SW 1271 (cell line): ENCODE results near the gene KRTAP5-3.
"Not testable (repeated sequence)": the region's sequence is repeated elsewhere in the genome, so short reads cannot be mapped to it uniquely, and the experiment has no call there.

Experiments
- DNase-seq, 2 experiments: peaks; one replicate each; lab custom pipeline; 2025; lab: John Stamatoyannopoulos, UW

The KRTAP5-3 gene

DNA sequence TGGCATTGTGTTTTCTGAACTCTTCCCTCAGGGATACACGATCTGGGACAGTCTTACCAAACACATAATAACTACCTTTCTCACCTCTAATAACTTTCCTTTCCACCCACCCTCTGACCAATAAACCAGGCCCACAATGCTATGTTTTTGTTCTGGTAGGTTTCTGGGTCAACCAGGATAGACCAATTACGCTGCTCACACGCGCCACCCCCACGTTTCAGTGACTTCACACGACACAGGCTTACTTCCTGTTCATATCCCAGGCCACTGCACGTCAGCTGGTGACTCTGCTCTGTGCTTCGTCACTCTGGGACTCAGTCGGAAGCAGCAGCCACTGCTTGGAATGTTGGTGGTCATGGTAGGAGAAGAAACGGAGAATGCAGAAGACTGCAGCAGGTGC is 11.2 kb upstream of the KRTAP5-3 start:
- no peak for DNase-seq

DNA sequence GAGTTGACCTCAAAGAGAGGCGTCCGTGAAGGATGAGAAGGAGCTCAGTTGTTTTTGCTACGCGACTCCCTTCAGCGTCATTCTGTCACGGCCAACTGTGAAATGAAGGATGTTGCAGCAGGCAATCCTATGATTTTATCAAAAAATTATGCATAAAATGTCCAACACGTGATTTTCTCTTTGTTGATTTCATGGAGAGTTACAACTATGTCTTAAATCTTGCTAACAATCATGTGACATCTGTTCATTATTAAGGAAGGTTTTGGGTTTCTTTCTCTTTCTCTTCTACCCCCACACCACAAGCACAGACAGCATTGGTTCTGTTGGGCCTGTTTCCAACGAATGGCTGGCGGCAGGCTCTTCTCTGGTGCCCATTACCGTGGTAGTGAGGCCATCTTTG is 10.0 kb upstream of the KRTAP5-3 start:
- DNase-seq = no peak

DNA sequence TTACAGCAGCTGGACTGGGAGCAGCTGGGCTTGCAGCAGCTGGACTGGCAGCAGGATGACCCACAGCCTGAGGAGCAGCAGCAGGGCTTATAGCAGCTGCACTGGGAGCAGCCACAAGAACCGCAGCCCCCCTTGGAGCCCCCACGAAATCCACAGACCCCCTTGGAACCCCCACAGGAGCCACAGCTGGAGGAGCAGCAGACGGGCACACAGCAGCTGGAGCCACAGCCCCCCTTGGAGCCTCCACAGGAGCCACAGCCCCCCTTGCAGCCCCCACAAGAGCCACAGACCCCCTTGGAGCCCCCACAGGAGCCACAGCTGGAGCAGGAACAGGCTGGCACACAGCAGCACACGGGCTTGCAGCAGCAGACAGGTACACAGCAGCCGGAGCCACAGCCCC is 362 bp downstream of the KRTAP5-3 start:
- not testable (repeated sequence) for DNase-seq

DNA sequence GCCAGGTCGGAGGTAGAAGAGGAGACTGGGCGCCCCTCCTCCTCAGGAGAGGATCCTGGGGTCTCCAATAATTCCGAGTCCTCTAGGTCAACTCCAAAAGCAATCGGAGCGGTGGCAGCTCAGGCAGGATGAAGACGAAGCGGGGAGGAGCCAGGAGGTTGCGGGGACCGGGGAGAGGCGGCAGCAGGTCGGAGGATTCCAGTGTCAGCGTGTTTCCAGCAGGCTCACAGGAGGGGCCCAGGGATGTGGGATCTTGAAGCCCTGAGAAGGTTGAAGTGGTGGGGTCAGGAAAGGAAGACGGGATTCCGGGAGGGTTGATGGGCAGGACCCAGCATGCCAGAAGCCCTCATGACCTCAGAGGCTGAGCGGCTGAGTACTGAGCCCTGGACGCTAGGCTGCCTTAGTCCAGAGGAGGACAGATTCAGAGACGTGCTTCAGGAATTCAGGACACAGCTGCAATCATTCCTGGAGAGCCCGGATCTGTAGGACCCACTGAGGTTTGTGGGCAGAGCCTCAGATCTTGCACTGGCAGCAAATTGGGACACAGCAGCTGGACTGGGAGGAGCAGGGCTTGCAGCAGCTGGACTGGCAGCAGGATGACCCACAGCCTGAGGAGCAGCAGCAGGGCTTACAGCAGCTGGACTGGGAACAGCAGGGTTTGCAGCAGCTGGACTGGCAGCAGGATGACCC is 962 bp downstream of the KRTAP5-3 start:
- DNase-seq = not testable (repeated sequence)

DNA sequence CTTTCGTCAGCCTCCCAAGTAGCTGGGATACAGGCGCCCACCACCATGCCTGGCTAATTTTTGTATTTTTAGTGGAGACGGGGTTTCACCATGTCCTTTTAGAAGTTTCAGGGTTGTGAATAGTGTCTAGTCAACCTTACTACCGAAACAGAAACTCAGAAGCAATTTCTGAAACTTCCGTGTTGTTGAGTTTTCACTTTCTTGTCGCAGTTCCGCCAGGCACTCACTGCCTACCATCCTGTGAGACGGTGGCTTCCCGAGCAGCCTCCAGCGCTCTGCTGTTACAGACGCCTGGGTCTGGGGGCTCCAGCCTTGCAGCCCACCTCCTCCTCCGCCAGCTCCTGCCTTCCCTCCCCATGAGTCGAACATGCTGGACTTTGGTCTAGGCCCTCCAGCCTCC is 2.3 kb downstream of the KRTAP5-3 start:
- not testable (repeated sequence) for DNase-seq

DNA sequence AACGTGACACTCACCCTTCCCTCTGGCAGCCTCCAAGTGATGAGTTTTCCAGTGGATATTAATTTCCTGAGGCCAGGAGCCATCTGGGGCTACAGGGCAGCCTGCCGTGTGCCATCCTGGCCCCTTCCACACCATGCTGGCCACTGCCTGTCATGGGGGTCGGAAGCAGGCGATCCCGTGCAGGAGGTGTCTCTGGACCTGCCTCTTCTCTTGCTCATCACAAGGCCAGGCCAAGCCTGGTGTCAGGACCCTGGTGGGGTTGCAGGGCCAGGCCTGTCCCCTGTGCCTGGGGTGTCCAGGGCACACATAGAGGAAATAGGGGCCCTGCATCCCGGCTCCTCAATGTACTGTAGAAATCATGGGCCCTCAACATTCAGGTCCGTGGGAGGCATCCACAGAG is 3.6 kb downstream of the KRTAP5-3 start:
- no peak for DNase-seq

DNA sequence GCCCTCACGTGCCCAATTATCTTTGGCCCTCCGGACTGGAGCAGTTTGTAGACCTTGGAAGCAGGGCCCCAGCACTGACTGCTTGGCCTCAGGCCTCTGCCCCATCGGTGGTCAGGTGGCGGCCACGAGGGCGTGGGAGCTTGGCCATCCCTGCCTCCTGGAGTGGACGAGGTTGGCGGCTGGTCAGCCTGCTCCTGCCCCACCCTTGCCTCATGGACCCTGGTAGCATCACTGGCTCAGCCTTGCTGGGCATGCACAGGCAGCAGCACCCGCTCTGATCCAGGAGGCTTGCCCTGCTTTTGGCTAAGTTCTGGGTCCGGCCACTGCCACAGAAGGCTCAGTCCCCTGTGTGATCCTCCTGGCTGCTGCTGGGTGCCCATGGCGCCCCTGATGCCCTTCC is 4.1 kb downstream of the KRTAP5-3 start:
- no peak for DNase-seq

DNA sequence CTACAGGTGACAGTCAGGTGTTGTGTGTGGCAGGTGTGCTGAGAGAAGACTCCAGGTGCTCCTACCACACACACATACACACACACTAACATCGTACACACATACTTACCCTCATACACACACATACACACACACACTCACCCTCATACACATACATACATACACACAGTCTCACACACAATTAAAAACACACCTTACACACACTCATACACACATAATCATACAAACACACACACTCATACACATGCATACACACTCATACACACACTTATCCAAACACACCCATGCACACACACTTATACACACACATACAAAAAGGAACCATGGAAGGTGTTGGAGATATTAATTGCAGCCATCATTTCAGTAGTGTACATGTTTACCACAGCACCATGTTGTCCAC is 4.6 kb downstream of the KRTAP5-3 start:
- DNase-seq = no peak

DNA sequence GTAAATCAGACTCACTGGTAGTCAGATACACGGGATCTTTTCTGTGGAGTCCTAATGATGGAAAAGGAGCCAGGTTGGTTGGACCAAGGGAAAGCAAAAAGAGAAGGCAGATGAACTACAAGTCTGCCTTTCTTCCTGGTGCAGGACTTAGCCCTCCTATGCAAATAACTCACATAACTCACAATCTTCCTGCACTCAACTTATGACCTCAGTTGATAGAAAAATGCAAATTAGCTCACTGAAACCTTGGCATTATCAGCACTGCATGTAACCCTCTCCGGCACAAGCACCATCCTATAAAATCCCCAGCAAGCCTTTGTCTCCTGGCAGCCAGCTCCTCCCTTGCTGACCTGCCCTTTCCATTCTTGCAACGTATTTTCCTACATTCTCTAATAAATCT is 6.6 kb downstream of the KRTAP5-3 start:
- not testable (repeated sequence) for DNase-seq

DNA sequence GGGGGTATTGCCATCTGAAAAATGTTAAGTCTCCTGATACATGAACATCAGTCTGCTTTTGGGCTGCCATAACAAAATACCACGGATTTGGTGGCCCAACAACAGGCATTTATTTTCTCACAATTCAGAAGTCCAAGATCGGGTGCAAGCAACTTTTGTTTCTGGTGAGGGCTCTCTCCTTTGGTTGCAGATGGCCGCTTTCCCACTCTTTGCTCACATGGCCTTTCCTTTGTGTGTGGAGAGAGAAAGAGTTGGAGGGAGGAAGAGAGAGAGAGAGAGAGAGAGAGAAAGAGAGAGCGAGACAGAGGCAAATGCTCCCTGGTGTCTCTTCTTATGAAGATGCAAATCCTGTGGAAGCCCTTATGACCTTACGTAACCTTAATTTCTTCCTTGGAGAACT is 7.6 kb downstream of the KRTAP5-3 start:
- DNase-seq = no peak

DNA sequence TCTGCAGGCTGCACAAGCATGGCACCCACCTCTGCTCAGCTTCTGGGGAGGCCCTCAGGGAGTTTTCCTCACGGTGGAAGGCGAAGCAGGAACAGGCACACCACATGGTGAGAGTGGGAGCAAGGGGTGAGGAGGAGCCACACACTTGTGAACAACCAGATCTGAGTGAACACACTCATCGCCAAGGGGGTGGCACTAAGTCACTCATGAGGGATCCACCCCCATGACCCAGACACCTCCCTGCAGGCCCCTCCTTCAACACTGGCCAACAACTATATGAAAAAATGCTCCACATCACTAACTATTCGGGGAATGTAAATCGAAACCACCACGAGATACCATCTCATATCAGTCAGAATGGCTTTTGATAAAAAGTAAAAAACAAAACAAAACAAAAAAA is 9.4 kb downstream of the KRTAP5-3 start:
- DNase-seq = no peak

DNA sequence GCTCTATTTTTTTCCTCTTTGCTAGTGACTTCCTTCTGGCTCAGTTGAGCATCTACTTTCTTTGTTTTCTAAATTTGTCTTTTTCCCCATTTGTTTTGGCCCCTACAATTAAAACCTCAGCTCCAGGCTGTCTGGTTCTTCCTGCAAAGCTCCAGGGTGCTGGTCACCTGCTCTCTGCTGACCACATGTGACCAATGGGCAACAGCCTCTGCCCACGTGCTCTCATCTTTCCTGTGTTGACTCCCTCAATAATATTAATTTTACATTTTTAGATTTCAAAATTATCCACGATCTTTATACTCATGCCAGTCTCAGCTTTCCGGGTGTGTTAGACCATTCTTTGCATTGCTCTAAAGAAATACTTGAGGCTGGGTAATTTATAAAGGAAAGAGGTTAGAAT is 9.9 kb downstream of the KRTAP5-3 start:
- DNase-seq = not testable (repeated sequence)

DNA sequence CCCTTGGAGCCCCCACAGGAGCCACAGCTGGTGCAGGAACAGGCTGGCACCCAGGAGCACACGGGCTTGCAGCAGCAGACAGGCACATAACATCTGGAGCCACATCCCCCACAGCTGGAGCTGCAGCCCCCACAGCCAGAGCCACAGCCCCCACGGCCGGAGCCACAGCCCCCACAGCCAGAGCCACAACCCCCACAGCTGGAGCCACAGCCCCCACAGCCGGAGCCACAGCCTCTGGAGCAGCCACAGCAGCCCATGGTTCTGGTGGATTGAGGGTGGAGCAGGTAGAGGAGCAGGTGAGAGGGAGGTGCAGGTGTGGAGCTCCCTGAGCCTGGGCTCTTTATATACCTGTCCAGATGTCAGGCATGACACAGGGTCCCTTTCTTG is 10.3 kb downstream of the KRTAP5-3 start, which contains the start of gene KRTAP5-2:
KRTAP5-2 (minus strand) TSS at position 301 of the 387 bp plus-strand sequence; CDS start at position 257, 44 bp downstream.
- DNase-seq = no peak

DNA sequence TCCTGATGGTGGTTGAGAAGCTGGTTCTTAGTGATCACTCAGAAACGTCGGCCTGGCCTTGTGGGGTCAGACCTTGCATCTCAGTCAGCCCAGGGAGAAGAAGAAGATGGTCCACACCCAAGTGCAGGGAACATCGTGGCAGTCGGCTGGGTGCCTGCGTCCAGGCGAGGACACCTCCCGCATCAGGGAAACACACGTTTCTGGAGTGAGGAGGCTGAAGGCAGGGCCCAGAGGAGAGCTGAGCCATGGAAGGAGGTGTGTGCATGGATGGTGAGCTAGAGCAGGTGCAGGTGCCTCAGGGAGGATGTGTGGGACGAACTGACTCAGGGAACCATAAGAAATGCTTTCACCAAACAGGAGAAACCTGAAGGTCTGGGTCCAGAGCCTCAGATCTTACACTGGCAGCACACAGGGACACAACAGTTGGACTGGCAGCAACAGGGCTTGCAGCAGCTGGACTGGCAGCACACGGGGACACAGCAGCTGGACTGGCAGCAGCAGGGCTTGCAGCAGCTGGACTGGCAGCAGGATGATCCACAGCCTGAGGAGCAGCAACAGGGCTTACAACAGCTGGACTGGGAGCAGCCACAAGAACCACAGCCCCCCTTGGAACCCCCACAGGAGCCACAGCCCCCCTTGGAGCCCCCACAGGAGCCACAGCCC is 10.8 kb downstream of the KRTAP5-3 start:
- DNase-seq = no peak

DNA sequence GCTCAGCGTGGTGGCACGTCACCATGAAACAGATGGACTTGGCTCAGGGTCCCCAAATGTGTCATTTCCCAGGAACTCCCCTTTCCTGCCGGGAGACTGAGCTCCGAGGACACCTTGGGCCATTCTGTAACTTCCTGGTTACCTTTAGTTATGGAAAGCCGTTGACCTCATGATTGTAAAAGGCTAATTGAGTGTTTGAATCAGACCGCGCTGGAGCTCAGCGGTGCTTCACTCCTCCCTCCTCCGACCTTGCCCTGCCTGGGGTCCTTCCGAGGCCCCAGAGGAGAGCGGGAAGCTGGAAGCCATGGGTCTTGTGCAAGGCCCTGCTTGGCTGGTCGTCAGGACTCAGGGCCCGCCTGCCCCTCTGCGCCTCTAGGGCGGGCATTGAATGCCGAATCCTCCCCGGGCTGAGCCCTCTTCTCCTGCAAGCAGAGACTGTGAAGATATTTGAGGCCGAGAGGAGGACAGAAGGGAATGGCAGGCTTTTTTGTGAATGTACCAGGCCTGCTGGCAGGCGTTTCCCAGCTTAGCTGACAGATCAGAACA is 11.6 kb downstream of the KRTAP5-3 start:
- not testable (repeated sequence) for DNase-seq

DNA sequence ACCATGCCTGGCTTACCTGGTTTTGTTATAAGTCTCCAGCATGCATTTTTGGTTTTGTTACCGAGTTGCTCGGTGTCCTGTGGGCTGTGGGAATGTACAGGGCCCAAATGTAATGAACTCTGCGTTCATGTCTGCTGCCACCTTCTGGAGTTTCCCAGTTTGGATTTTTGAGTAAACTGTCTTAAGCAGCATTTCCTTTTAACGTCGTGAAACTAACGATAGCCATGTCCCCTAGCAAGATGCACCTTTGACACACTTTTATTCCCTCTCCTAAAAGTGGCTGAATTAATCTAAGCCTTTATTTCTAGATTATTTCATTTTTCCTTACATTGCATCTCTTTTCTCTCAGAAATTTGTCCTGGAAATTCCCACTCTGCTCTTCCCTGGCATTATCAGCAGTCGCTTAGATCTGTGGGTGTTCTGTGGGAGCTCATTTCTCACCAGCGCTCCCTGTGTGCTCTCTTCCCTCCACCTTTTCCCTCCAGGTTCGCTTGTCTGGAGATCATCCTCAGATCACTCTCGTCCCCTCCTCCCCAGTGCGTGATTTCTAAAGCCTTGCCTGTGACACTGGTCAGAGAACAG is 12.2 kb downstream of the KRTAP5-3 start:
- DNase-seq = peak in 1 of 2 experiments; percentile 9

DNA sequence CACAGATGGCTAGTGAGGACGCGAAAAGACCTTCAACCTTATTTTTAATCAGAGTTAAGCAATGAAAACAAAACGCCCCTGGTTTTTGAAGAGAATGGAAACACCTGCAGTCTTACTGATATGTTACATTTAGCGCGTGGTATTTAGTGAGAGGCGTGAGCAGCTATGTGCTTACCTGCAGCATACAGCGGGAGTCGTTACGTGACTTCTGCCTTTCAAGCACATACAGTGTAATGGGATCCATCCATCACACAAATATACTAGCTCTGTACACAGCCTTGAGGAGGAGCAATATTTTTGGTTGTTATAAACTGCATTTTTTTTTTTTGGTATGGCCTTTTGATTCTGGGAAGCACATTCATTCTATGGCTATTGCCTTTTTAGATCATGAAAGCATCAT is 15.6 kb downstream of the KRTAP5-3 start:
- no peak for DNase-seq

DNA sequence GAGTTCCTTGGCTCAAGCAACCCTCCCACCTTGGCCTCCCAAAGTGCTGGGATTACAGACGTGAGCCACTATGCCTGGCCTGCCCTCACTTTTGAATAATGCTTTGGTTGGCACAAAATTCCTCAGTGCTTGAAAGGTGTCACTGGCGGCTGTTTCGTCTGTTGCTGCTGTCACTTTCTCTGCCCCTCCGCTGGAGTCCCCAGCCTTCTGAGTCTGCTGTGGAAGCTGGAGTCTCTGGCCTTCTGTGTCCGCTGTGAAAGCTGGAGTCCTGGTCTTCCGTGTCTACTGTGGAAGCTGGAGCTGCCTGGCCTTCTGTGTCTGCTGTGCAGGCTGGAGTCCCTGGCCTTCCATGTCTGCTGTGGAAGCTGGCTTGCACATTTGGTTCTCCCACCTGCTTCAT is 18.3 kb downstream of the KRTAP5-3 start:
- no peak for DNase-seq

DNA sequence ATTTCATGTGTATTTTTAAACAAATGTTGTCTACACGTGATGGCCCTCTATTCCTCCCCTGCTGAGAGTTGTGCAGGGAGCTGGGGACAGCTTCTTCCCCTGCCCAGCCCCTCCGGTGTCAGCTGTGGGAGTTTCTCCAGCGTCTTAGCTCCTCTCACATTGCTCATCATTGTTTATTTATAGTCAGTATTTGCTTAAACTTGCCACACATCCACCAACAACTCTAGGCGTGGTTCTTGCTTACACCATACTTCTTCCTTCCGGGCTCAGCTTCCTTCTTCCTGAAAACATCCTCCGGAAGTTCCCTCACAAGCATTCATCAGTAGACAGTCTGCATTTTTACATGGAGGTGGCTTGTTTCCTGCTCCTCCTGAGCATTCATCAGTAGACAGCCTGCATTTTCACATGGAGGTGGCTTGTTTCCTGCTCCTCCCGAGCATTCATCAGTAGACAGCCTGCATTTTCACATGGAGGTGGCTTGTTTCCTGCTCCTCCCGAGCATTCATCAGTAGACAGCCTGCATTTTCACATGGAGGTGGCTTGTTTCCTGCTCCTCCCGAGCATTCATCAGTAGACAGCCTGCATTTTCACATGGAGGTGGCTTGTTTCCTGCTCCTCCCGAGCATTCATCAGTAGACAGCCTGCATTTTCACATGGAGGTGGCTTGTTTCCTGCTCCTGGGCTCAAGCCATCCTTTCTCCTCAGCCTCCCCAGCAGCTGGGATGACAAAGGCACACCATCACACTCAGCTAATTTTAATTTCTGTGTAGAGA is 18.9 kb downstream of the KRTAP5-3 start:
- DNase-seq = not testable (repeated sequence)

DNA sequence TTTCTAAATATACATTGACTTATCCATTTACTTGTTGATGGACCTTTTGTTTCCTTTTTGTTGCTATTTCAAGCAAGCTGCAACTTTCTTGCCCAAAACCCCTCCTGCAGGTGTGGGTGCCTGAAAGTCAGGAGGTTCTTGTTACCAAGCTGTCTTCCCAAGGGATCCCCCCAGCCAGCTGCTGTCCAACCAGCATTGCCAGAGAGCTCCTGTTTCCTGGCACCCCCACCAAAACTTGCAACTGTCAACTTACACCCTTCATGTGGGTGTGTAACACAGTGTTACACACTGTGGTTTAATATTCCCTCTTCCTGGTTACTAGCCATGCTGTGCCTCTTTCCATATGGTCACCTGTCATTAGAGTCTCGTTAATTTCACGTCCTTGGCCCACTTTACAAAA is 21.6 kb downstream of the KRTAP5-3 start:
- DNase-seq = no peak

DNA sequence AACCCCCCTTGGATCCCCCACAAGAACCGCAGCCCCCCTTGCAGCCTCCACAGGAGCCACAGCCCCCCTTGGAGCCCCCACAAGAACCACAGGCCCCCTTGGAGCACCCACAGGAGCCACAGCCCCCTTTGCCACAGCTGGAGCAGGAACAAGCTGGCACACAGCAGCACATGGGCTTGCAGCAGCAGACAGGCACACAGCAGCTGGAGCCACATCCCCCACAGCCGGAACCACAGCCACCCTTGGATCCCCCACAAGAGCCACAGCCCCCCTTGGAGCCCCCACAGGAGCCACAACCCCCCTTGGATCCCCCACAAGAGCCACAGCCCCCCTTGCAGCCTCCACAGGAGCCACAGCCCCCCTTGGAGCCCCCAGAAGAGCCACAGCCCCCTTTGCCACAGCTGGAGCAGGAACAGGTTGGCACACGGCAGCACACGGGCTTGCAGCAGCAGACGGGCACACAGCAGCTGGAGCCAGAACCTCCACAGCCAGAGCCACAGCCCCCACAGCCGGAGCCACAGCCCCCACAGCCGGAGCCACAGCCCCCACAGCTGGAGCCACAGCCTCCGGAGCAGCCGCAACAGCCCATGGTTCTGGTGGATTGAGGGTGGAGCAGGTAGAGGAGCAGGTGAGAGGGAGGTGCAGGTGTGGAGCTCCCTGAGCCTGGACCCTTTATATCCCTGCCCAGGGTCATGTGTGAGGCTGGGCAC is 23.4 kb downstream of the KRTAP5-3 start, which contains the start of gene KRTAP5-1:
KRTAP5-1 (minus strand) TSS at position 623 of the 710 bp plus-strand sequence; CDS start at position 589, 34 bp downstream.
- not testable (repeated sequence) for DNase-seq
